Keratinocyte (primary cell): ENCODE measurements around the gene RPS27A. TPM values are rescaled to one million over a fixed set of nuclear protein-coding genes. Genes with fewer than 3 reads are reported as not detected.

ENCODE experiments used
- DNase-seq: peaks from one replicate; pipeline ENCODE4 v3.0.0-alpha.2; 2011; ENCODE audit warnings: low read depth, missing footprints, low spot score
- FAIRE-seq: peaks from 2 replicates; lab custom pipeline; 2011; peaks lifted over from hg19 to GRCh38; lab: Jason Lieb, UNC
- H2AFZ ChIP-seq: 2 replicates; pipeline ENCODE4 v1.6.0; 2012; ENCODE audit warnings: low read length, control low read depth, inconsistent platforms; ENCODE audit not compliant: control insufficient read depth
- H3K27ac ChIP-seq: 2 replicates; pipeline ENCODE4 v1.5.1; 2011; ENCODE audit warnings: low read length; ENCODE audit not compliant: control insufficient read depth, insufficient read depth
- H3K27me3 ChIP-seq: 3 replicates; pipeline ENCODE4 v1.6.0; 2011; ENCODE audit warnings: low read length; ENCODE audit not compliant: control insufficient read depth, insufficient read depth; ENCODE audit errors: extremely low read depth
- H3K36me3 ChIP-seq, 2 experiments: 2 replicates in 1 of 2; 3 replicates in 1 of 2; pipeline ENCODE4 v1.5.1; 2011; ENCODE audit warnings: low read length in 2 of 2, mild to moderate bottlenecking in 1 of 2; ENCODE audit not compliant: control insufficient read depth in 2 of 2, insufficient read depth in 2 of 2; ENCODE audit errors: extremely low read depth in 1 of 2
- H3K4me1 ChIP-seq: 3 replicates; pipeline ENCODE4 v1.5.1; 2011; ENCODE audit warnings: low read length; ENCODE audit not compliant: control insufficient read depth, insufficient read depth; ENCODE audit errors: extremely low read depth
- H3K4me2 ChIP-seq: 3 replicates; pipeline ENCODE4 v1.6.0; 2011; ENCODE audit warnings: low read depth, low read length; ENCODE audit not compliant: control insufficient read depth, insufficient read depth; ENCODE audit errors: extremely low read depth
- H3K4me3 ChIP-seq, 3 experiments: fragments of 200-600 bp in 1 of 3; sonication (generic) in 1 of 3; 2 replicates in 2 of 3; 3 replicates in 1 of 3; pipeline ENCODE4 v1.5.1; 2011 to 2016; ENCODE audit warnings: low read length in 3 of 3, mild to moderate bottlenecking in 3 of 3, control low read depth in 2 of 3, inconsistent platforms in 1 of 3, low read depth in 1 of 3, mixed read lengths in 1 of 3, mixed run types in 1 of 3, moderate library complexity in 1 of 3; ENCODE audit not compliant: control insufficient read depth in 2 of 3, insufficient read depth in 2 of 3; ENCODE audit errors: extremely low read depth in 1 of 3
- H3K79me2 ChIP-seq: 2 replicates; pipeline ENCODE4 v1.6.0; 2012; ENCODE audit warnings: low read length; ENCODE audit not compliant: control insufficient read depth, insufficient read depth
- H3K9ac ChIP-seq: 3 replicates; pipeline ENCODE4 v1.6.0; 2011; ENCODE audit warnings: low read length; ENCODE audit not compliant: control insufficient read depth, insufficient read depth; ENCODE audit errors: extremely low read depth
- H3K9me1 ChIP-seq: 3 replicates; pipeline ENCODE4 v1.6.0; 2011; ENCODE audit warnings: low read length; ENCODE audit not compliant: control insufficient read depth, insufficient read depth; ENCODE audit errors: extremely low read depth
- H3K9me3 ChIP-seq: 2 replicates; pipeline ENCODE4 v1.5.1; 2012; ENCODE audit warnings: low read depth, low read length; ENCODE audit not compliant: control insufficient read depth
- H4K20me1 ChIP-seq: 3 replicates; pipeline ENCODE4 v1.6.0; 2011; ENCODE audit warnings: low read length; ENCODE audit not compliant: control insufficient read depth, insufficient read depth; ENCODE audit errors: extremely low read depth
- CTCF ChIP-seq, 3 experiments: IDR thresholded peaks in 1 of 3; conservative IDR thresholded peaks in 1 of 3; optimal IDR thresholded peaks in 1 of 3; 2 replicates in 2 of 3; 3 replicates in 1 of 3; pipeline versions ENCODE3 to v1.5.1; 2011; ENCODE audit warnings: low read length in 3 of 3, mild to moderate bottlenecking in 3 of 3, moderate library complexity in 2 of 3, control low read depth in 1 of 3, inconsistent platforms in 1 of 3; ENCODE audit not compliant: insufficient read depth in 2 of 3; ENCODE audit errors: extremely low read depth in 1 of 3
- EZH2 ChIP-seq: IDR thresholded peaks from one replicate; pipeline ENCODE4 v1.6.1; 2012; ENCODE audit warnings: inconsistent platforms, mild to moderate bottlenecking, low read length, moderate library complexity
- dilution Hi-C: fragments of 300-500 bp; cut with MboI; formaldehyde crosslinking; loops from one replicate; pipeline ENCODE4 v1.7.0; 2020; ENCODE audit warnings: low sequenced_read_pairs; ENCODE audit not compliant: extremely low pct_ligation_motif_present
- polyA plus RNA-seq, 5 experiments: library from polyadenylated mRNA; depleted of rRNA in 3 of 5; stranded (reverse) in 3 of 5; stranded (forward) in 1 of 5; unstranded in 1 of 5; fragments of >200 nt; gene quantifications; 1 replicate in 1 of 5; 2 replicates in 3 of 5; 3 replicates in 1 of 5; pipeline versions ENCODE4 v1.2.1 to v1.2.3, GENCODE V29; 2011 to 2012; ENCODE audit warnings: missing spikeins in 2 of 5, low read depth in 1 of 5, low replicate concordance in 1 of 5

The RPS27A gene
- polyA plus RNA-seq, 1 donor (not counting 4 experiments of a cell fraction or from before 2014, with no cell fraction given), result 2,341 TPM

GRCh38 chr2:55235724-55236538 is 3.4 kb downstream of the RPS27A start:
- Histone ChIP-seq H3K27me3 (no peaks in the 10 kb centered on the region), H3K9me3 (no peaks in the 10 kb centered on the region), H3K4me2 (no peak overlapping the region), H3K4me1 (peaks cover 7% of the 10 kb centered on the region), H3K27ac (no peak overlapping the region), H4K20me1 (no peaks in the 10 kb centered on the region), H3K4me3 (no peak overlapping the region), H3K79me2 (peaks cover 34% of the 10 kb centered on the region), H3K9ac (no peak overlapping the region), H3K36me3 (peaks cover 12 to 31% of the 10 kb centered on the region in 2 experiments), H2AFZ (no peak overlapping the region), H3K9me1 (peaks cover 2% of the 10 kb centered on the region)
- dilution Hi-C loops, result no loop called here
- no peak for DNase-seq
- TF ChIP-seq CTCF (optimal IDR thresholded peaks at IDR 0.05 in 1 of 3, IDR thresholded peaks at IDR 0.05 in 1 of 3, conservative IDR thresholded peaks at IDR 0.05 in 1 of 3; ENCODE audit: extremely low read depth in 1 of 3, insufficient read depth in 2 of 3, low read length in 3 of 3) (no peak), EZH2 (no peak)
- no peak for FAIRE-seq

- dilution Hi-C loops, result no loop called here
- H3K9me3 ChIP-seq, result no peaks in the 10 kb centered on the region
- no peak overlapping the region for H2AFZ ChIP-seq
- H3K4me1 ChIP-seq, result peaks cover 7% of the 10 kb centered on the region
- peaks cover 27% of the 10 kb centered on the region for H3K79me2 ChIP-seq
- H3K27me3 ChIP-seq, result no peaks in the 10 kb centered on the region
- H3K9me1 ChIP-seq, result peaks cover 2% of the 10 kb centered on the region
- DNase-seq, result no peak
- H3K9ac ChIP-seq, result no peak overlapping the region
- no peak overlapping the region for H3K27ac ChIP-seq
- no peak for FAIRE-seq
- no peak overlapping the region for H3K4me2 ChIP-seq
- TF ChIP-seq CTCF (optimal IDR thresholded peaks at IDR 0.05 in 1 of 3, IDR thresholded peaks at IDR 0.05 in 1 of 3, conservative IDR thresholded peaks at IDR 0.05 in 1 of 3; ENCODE audit: extremely low read depth in 1 of 3, insufficient read depth in 2 of 3, low read length in 3 of 3) (no peak), EZH2 (no peak)
- no peak overlapping the region for H3K4me3 ChIP-seq
- H3K36me3 ChIP-seq, result peaks cover 12 to 35% of the 10 kb centered on the region in 2 experiments
- no peaks in the 10 kb centered on the region for H4K20me1 ChIP-seq
Observed at GRCh38 chr2:55236992-55237543, 4.6 kb downstream of the RPS27A start.
